Measurements from ENCODE around the gene FILIP1L.

Gene FILIP1L

GRCh38 chr3:100110162-100110561 lies 4.1 kb downstream of the FILIP1L start:
- TF ChIP-seq CSRNP3 (CRISPR knock-in tag; IDR thresholded peaks at IDR 0.05) (no peak), ZFP3 (CRISPR knock-in tag; IDR thresholded peaks at IDR 0.05) (no peak), BACH2 (CRISPR knock-in tag; IDR thresholded peaks at IDR 0.05; ENCODE audit: borderline replicate concordance) (no peak)
- no peak for ATAC-seq

GRCh38 chr3:100108464-100109079 lies 5.7 kb downstream of the FILIP1L start:
- TF ChIP-seq SNAI2 (CRISPR knock-in tag; IDR thresholded peaks at IDR 0.05) (no peak), ZNF8 (CRISPR knock-in tag; IDR thresholded peaks at IDR 0.05) (no peak), ZNF565 (CRISPR knock-in tag; conservative IDR thresholded peaks at IDR 0.05; ENCODE audit: low read depth) (no peak), TSHZ2 (CRISPR knock-in tag; IDR thresholded peaks at IDR 0.05) (no peak), CREB5 (CRISPR knock-in tag; IDR thresholded peaks at IDR 0.05; ENCODE audit: low read depth) (no peak), OSR1 (CRISPR knock-in tag; IDR thresholded peaks at IDR 0.05) (no peak), TOX (CRISPR knock-in tag; IDR thresholded peaks at IDR 0.05; ENCODE audit: borderline replicate concordance) (no peak), ARNTL (CRISPR knock-in tag; IDR thresholded peaks at IDR 0.05; ENCODE audit: borderline replicate concordance, low read depth) (no peak), ZNF70 (CRISPR knock-in tag; IDR thresholded peaks at IDR 0.05) (no peak), PPARA (CRISPR knock-in tag; IDR thresholded peaks at IDR 0.05; ENCODE audit: borderline replicate concordance) (no peak), BACH2 (CRISPR knock-in tag; IDR thresholded peaks at IDR 0.05; ENCODE audit: borderline replicate concordance) (no peak), TCF4 (CRISPR knock-in tag; IDR thresholded peaks at IDR 0.05; ENCODE audit: borderline replicate concordance) (no peak), PATZ1 (CRISPR knock-in tag; IDR thresholded peaks at IDR 0.05; ENCODE audit: borderline replicate concordance) (no peak), RARB (CRISPR knock-in tag; IDR thresholded peaks at IDR 0.05) (no peak)
- no peak for ATAC-seq

- TF ChIP-seq CSRNP3 (CRISPR knock-in tag; IDR thresholded peaks at IDR 0.05) = no peak
- TF ChIP-seq BACH2 (CRISPR knock-in tag; IDR thresholded peaks at IDR 0.05; ENCODE audit: borderline replicate concordance) = no peak
- no peak for TF ChIP-seq PATZ1 (CRISPR knock-in tag; IDR thresholded peaks at IDR 0.05; ENCODE audit: borderline replicate concordance)
- no peak for TF ChIP-seq ARNTL (CRISPR knock-in tag; IDR thresholded peaks at IDR 0.05; ENCODE audit: borderline replicate concordance, low read depth)
- TF ChIP-seq TCF4 (CRISPR knock-in tag; IDR thresholded peaks at IDR 0.05; ENCODE audit: borderline replicate concordance) = no peak
- no peak for TF ChIP-seq SNAI2 (CRISPR knock-in tag; IDR thresholded peaks at IDR 0.05)
- TF ChIP-seq PPARA (CRISPR knock-in tag; IDR thresholded peaks at IDR 0.05; ENCODE audit: borderline replicate concordance) = no peak
- TF ChIP-seq ZNF565 (CRISPR knock-in tag; conservative IDR thresholded peaks at IDR 0.05; ENCODE audit: low read depth) = no peak
- no peak for TF ChIP-seq ZFP30 (CRISPR knock-in tag; IDR thresholded peaks at IDR 0.05)
- no peak for TF ChIP-seq ZNF8 (CRISPR knock-in tag; IDR thresholded peaks at IDR 0.05)
- TF ChIP-seq ISL1 (CRISPR knock-in tag; IDR thresholded peaks at IDR 0.05) = no peak
- no peak for TF ChIP-seq TSHZ2 (CRISPR knock-in tag; IDR thresholded peaks at IDR 0.05)
- no peak for TF ChIP-seq CSDC2 (CRISPR knock-in tag; IDR thresholded peaks at IDR 0.05)
- no peak for TF ChIP-seq CREB5 (CRISPR knock-in tag; IDR thresholded peaks at IDR 0.05; ENCODE audit: low read depth)
- TF ChIP-seq TOX (CRISPR knock-in tag; IDR thresholded peaks at IDR 0.05; ENCODE audit: borderline replicate concordance) = no peak
These were observed 7.0 kb downstream of the FILIP1L start for GRCh38 chr3:100107221-100107814.

More at GRCh38 chr3:100107221-100107814, 7.0 kb downstream of the FILIP1L start:
- no peak for ATAC-seq
